GM18870 (cell line): ENCODE measurements around the gene TENM4.

Experiments
- ATAC-seq: cut with Tn5 transposase; IDR thresholded peaks from one replicate; pipeline ENCODE4 v1.9.1; 2021; ENCODE audit warnings: moderate library complexity; ENCODE audit not compliant: unreplicated experiment

The TENM4 gene

GRCh38 chr11:79453617-79454016 lies 12.8 kb upstream of the TENM4 start:
- no peak for ATAC-seq

GRCh38 chr11:79449040-79449439 lies 8.2 kb upstream of the TENM4 start:
- ATAC-seq, result no peak

DNA sequence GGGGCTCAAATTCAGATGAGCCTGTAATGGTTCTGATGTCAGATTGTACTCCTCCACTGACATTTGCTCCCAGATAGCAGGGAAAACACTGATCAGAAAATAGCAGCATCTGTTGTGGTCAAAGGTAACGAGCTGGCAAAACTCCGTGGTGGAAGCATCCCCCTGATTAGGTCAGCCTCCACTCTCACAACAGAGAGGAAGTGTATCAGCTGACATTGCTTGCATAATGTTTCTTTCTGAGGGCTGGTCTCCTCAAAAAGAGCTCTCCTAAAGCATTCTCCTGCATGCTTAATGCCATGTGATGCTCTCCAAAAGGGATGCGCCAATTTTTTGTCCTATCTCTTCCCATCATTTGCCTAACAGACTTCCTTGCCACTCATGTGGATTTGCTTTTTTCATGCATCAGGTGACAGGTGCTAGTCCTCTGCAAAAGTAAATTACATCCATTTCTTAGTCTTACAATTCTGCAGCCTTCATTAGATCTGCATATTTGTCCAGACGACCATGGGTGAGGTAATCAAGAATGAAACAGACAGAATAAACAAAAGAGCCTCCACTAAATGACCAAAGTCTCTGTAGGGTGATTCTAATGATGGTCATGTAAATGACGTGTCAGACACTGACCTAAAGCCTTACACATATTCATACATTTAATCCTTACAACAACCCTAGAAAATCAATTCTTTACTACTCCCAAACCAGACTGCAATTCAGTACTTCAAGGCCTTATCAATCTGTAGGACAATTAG lies 6.4 kb upstream of the TENM4 start:
- ATAC-seq, result no peak

DNA sequence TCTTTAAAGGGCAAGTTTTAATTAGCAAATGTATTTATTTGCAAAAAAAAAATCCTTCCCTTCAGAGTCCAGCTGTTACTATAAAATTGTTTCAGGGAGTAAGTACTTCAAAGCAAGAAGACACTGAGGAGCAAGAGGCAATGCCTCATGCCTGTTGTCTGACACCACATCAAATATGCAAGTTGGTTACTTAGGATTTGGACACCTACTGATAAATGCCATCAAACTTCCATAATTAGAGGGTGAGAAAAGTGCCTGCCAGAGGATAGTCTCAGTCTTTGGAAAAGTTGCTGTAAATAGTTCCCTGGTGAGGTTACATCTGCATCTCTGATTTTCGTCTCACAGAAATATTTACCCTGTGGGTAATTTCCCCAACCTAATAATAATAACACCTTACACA lies 4.1 kb upstream of the TENM4 start:
- no peak for ATAC-seq

- ATAC-seq, result no peak
Measured at GRCh38 chr11:79441461-79441875, 638 bp upstream of the TENM4 start.

DNA sequence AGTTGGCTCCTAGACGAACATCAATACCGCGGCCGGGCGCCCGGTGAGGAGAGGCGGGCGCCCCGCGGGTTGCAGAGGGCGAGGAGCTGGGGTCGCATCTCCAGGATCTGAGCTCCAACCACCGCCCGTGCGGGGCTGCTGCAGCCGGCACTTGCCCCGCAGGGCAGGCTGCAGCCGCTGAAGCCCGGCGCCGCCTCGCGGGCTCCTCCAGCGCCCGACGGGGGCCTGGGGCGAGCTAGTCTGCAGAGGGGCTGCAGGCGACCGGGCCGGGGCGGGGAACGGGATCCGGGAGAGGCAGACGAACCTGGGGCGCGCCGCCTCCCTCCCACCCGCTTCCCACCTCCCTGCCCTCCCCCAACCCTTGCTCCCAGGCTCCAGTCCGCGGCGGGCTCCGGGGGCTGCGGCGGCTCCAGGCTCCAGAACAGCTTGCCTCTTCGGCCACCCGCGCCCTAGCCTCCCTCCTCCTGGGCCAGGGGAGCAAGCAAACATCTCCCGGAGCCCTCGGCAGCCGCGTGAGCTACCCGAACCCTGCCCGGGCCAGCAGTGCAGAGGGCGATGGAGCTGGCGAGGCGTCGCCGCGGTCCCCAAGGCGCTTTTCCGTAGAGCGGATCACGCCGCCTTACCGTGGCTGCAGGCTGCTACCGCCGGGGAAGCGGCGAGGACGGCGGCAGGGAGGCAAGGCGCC lies 802 bp downstream of the TENM4 start:
- ATAC-seq, result no peak

- no peak for ATAC-seq
Measured at GRCh38 chr11:79439410-79439885, 1.4 kb downstream of the TENM4 start.

- ATAC-seq, result no peak
Measured at GRCh38 chr11:79438631-79439409, 2.0 kb downstream of the TENM4 start.

- no peak for ATAC-seq
Measured at GRCh38 chr11:79437981-79438630, 2.7 kb downstream of the TENM4 start.

- no peak for ATAC-seq
Measured at GRCh38 chr11:79437278-79437980, 3.4 kb downstream of the TENM4 start.

GRCh38 chr11:79436919-79437277 lies 3.9 kb downstream of the TENM4 start:
- no peak for ATAC-seq

- no peak for ATAC-seq
Measured at GRCh38 chr11:79434283-79434682, 6.5 kb downstream of the TENM4 start.

GRCh38 chr11:79432138-79432537 lies 8.7 kb downstream of the TENM4 start:
- ATAC-seq, result no peak

DNA sequence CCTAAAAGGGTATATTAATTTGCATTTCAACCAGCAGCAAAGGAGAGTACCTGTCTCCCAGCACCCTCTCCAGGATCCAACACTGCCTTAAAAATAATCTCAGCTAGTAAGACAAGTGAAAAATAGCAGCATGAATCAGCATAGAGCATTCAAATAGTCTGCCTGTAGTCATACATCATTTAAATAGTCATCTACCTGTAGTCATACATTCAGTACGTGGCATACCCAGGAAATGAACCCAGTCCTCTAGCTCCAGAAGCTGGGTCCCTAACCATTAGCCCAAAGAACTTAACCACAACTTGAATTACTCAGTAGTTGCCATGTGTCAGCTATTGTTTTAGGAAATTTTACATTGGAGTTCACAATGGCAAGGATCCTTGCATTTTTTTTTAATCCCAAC lies 9.3 kb downstream of the TENM4 start:
- ATAC-seq, result no peak

GRCh38 chr11:79430280-79430679 lies 10.6 kb downstream of the TENM4 start:
- ATAC-seq, result no peak

- ATAC-seq, result no peak
Measured at GRCh38 chr11:79428406-79428805, 12.4 kb downstream of the TENM4 start.

- ATAC-seq, result no peak
Measured at GRCh38 chr11:79427611-79428327, 13.1 kb downstream of the TENM4 start.

GRCh38 chr11:79427126-79427525 lies 13.7 kb downstream of the TENM4 start:
- no peak for ATAC-seq

- no peak for ATAC-seq
Measured at GRCh38 chr11:79425463-79425862, 15.4 kb downstream of the TENM4 start.

GRCh38 chr11:79423736-79424135 lies 17.1 kb downstream of the TENM4 start:
- no peak for ATAC-seq
